Stimulated activated CD4-positive, alpha-beta T cell treated with anti-CD3 and anti-CD28 coated beads, Interleukin-12 subunit alpha, Interleukin-12 subunit beta, amount 100 ng/mL, for 48 hours (primary cell): ENCODE data around the gene RFNG.
"Not testable (repeated sequence)": the region's sequence is repeated elsewhere in the genome, so short reads cannot be mapped to it uniquely, and the experiment has no call there.

Source experiments
- DNase-seq, 3 donors: peaks; one replicate each; pipeline ENCODE4 v3.0.0-alpha.2; 2020; ENCODE audit warnings: low read depth in 2 of 3, low spot score in 1 of 3

The RFNG gene

GRCh38 chr17:82046903-82047302 is 4.7 kb downstream of the RFNG start:
- DNase-seq, result no peak

- DNase-seq, result no peak
These were observed 5.6 kb downstream of the RFNG start for GRCh38 chr17:82045936-82046484.

- no peak for DNase-seq
These were observed 8.1 kb downstream of the RFNG start for GRCh38 chr17:82043507-82043906.

- no peak for DNase-seq
These were observed 9.0 kb downstream of the RFNG start for GRCh38 chr17:82042649-82043048.

- DNase-seq, result no peak
These were observed 10.3 kb downstream of the RFNG start for GRCh38 chr17:82041144-82041814.

GRCh38 chr17:82039695-82040299 is 11.8 kb downstream of the RFNG start:
- no peak for DNase-seq

- DNase-seq, result not testable (repeated sequence)
These were observed 12.7 kb downstream of the RFNG start for GRCh38 chr17:82038796-82039409.

- DNase-seq, result no peak
These were observed 13.8 kb downstream of the RFNG start for GRCh38 chr17:82037889-82038195.

GRCh38 chr17:82037092-82037888 is 14.3 kb downstream of the RFNG start, which contains the start of gene DCXR:
Gene DCXR, minus strand, starts transcription at chr17:82037697. Its CDS starts 15 bp downstream, at chr17:82037682.
- peak; percentile 91 to 97 (median 91) for DNase-seq

- DNase-seq, result no peak
These were observed 14.9 kb downstream of the RFNG start for GRCh38 chr17:82036634-82037091.

- DNase-seq, result no peak
These were observed 15.5 kb downstream of the RFNG start for GRCh38 chr17:82035956-82036633.

GRCh38 chr17:82035488-82035887 is 16.1 kb downstream of the RFNG start:
- no peak for DNase-seq

GRCh38 chr17:82034371-82035011 is 17.1 kb downstream of the RFNG start:
- no peak for DNase-seq

- DNase-seq, result no peak
These were observed 18.1 kb downstream of the RFNG start for GRCh38 chr17:82033359-82034085.

GRCh38 chr17:82031885-82032627 is 19.6 kb downstream of the RFNG start:
- DNase-seq, result no peak

- DNase-seq, result no peak
These were observed 20.2 kb downstream of the RFNG start, which contains the start of gene RAC3 for GRCh38 chr17:82031303-82031884. Gene RAC3, plus strand, starts transcription at chr17:82031678. Its CDS starts 84 bp downstream, at chr17:82031762.

GRCh38 chr17:82030470-82031302 is 20.9 kb downstream of the RFNG start:
- peak; percentile 70 to 84 (median 82) for DNase-seq
